ENCODE data around the gene FUS. TPM values are rescaled to one million over a fixed set of nuclear protein-coding genes. Genes with fewer than 3 reads are reported as not detected.

Gene FUS
- total RNA-seq, 1 experiment from 2014 or later: 522 TPM

- peak; percentile 63 for ATAC-seq
- Histone ChIP-seq H2AFZ (ENCODE audit: low read depth, low read length, poor library complexity, severe bottlenecking) (no peak overlapping the region), H3K36me3 (ENCODE audit: control insufficient read depth in 1 of 2, insufficient read depth in 2 of 2, low read length in 2 of 2) (no peaks in the 10 kb centered on the region; a peak in 1 of 4 replicates), H3K9me3 (ENCODE audit: control insufficient read depth in 1 of 2, insufficient read depth in 1 of 2, low read depth in 1 of 2, low read length in 2 of 2) (no peaks in the 10 kb centered on the region), H4K20me1 (ENCODE audit: insufficient read depth) (no peaks in the 10 kb centered on the region), H3K4me1 (ENCODE audit: control insufficient read depth in 1 of 2, insufficient read depth in 2 of 2, low read length in 2 of 2) (no peaks in the 10 kb centered on the region), H3K4me3 (replicated peaks in 1 of 2; ENCODE audit: low read depth in 1 of 2, low read length in 2 of 2) (no peak overlapping the region), H3K9me2 (ENCODE audit: insufficient read depth) (no peaks in the 10 kb centered on the region), H3K9ac (ENCODE audit: low read length) (no peak overlapping the region), H3K79me2 (ENCODE audit: insufficient read depth, low read length) (peaks cover 15% of the 10 kb centered on the region; the same call in 1 of the 2 replicates), H3K27ac (ENCODE audit: low read depth, low read length) (no peak overlapping the region), H3K4me2 (ENCODE audit: low read length) (no peak overlapping the region), H3K27me3 (ENCODE audit: insufficient read depth, low read length) (no peaks in the 10 kb centered on the region)
- BruUV-seq (replicated peaks): no TSS peak
- intact Hi-C loops (cut with micrococcal nuclease): no loop called here
- DNase-seq (ENCODE audit: low read depth, low spot score): no peak
- TF ChIP-seq ATF3 (IDR thresholded peaks at IDR 0.05) (no peak), FOSL1 (IDR thresholded peaks at IDR 0.05; ENCODE audit: low read depth) (no peak), TCF7L2 (IDR thresholded peaks at IDR 0.05; ENCODE audit: borderline replicate concordance, extremely low read depth, insufficient read depth, insufficient read length) (no peak), JUND (IDR thresholded peaks at IDR 0.05) (no peak), MAX (IDR thresholded peaks at IDR 0.05) (no peak), ZBTB33 (IDR thresholded peaks at IDR 0.05; ENCODE audit: extremely low read depth, insufficient replicate concordance, low read length) (no peak), POLR2A (IDR thresholded peaks at IDR 0.05; ENCODE audit: borderline replicate concordance, extremely low read depth, insufficient read depth, insufficient read length) (no peak), SIN3A (IDR thresholded peaks at IDR 0.05; ENCODE audit: low read depth) (no peak), SP1 (IDR thresholded peaks at IDR 0.05; ENCODE audit: low read depth) (no peak), RAD21 (IDR thresholded peaks at IDR 0.05; ENCODE audit: low read depth) (no peak), POLR2AphosphoS5 (IDR thresholded peaks at IDR 0.05; ENCODE audit: low read depth, low read length) (no peak), EGR1 (IDR thresholded peaks at IDR 0.05; ENCODE audit: low read depth) (no peak), ELF1 (IDR thresholded peaks at IDR 0.05; ENCODE audit: borderline replicate concordance, low read depth) (no peak), CBX3 (IDR thresholded peaks at IDR 0.05; ENCODE audit: low read depth) (no peak), ZFX (IDR thresholded peaks at IDR 0.05) (no peak), ZNF274 (IDR thresholded peaks at IDR 0.05; ENCODE audit: low read depth, low read length) (no peak), EZH2phosphoT487 (IDR thresholded peaks at IDR 0.05; ENCODE audit: borderline replicate concordance) (no peak), YY1 (IDR thresholded peaks at IDR 0.05; ENCODE audit: extremely low read depth, insufficient replicate concordance, low read depth, low read length) (no peak), CTCF (IDR thresholded peaks at IDR 0.05 in 2 of 3, conservative IDR thresholded peaks at IDR 0.05 in 1 of 3; ENCODE audit: borderline replicate concordance in 1 of 3, insufficient read depth in 1 of 3, low read depth in 2 of 3, low read length in 2 of 3) (no peak), REST (IDR thresholded peaks at IDR 0.05; ENCODE audit: low read depth) (no peak)
- ChIA-PET POLR2A (no interaction called here), RAD21 (ENCODE audit: low non-redundant PET in 1 of 2, low total read pairs in 2 of 2, uncharacterized antibody in 2 of 2, unreplicated experiment in 2 of 2) (no interaction called here), CTCF (no interaction called here)
Observed at GRCh38 chr16:31221357-31222160, 41.6 kb downstream of the FUS start.
